H1 (cell line): ENCODE data around the gene PVALB. TPM values are rescaled to one million over a fixed set of nuclear protein-coding genes. Genes with fewer than 3 reads are reported as not detected.
A peak's percentile ranks its signal among the peaks of the same experiment; 100 is the strongest.

Experiments used
- ATF3 ChIP-seq: IDR thresholded peaks from 2 replicates; pipeline ENCODE4 v1.6.1; 2011; ENCODE audit warnings: low read depth, mild to moderate bottlenecking, low read length; ENCODE audit not compliant: insufficient read depth
- EGR1 ChIP-seq: IDR thresholded peaks from 2 replicates; pipeline ENCODE4 v1.6.1; 2011; ENCODE audit warnings: low read depth, low read length, borderline replicate concordance
- FOSL1 ChIP-seq: IDR thresholded peaks from 2 replicates; pipeline ENCODE4 v1.6.1; 2011; ENCODE audit warnings: mild to moderate bottlenecking, low read depth, low read length, moderate library complexity; ENCODE audit not compliant: insufficient read depth
- HDAC2 ChIP-seq, 2 experiments: fragments of 300-600 bp in 1 of 2; sonication (generic) in 1 of 2; IDR thresholded peaks; 2 replicates each; pipeline ENCODE4 v1.6.1; 2011 to 2012; ENCODE audit warnings: low read depth in 2 of 2, low read length in 2 of 2, mild to moderate bottlenecking in 2 of 2, moderate library complexity in 2 of 2, borderline replicate concordance in 1 of 2, inconsistent platforms in 1 of 2
- JUN ChIP-seq: IDR thresholded peaks from 2 replicates; pipeline ENCODE4 v1.6.1; 2011; ENCODE audit warnings: low read depth, mild to moderate bottlenecking, improper control_type of control experiment, low read length
- KDM5A ChIP-seq: fragments of 200-600 bp; IDR thresholded peaks from 2 replicates; pipeline ENCODE4 v1.7.1; 2012; ENCODE audit warnings: mild to moderate bottlenecking, low read length, inconsistent platforms, mixed read lengths
- NRF1 ChIP-seq: IDR thresholded peaks from 2 replicates; pipeline ENCODE4 v1.6.1; 2011; ENCODE audit warnings: mild to moderate bottlenecking, low read depth, low read length, improper control_type of control experiment
- POLR2A ChIP-seq, 2 experiments: IDR thresholded peaks; 1 replicate in 1 of 2; 2 replicates in 1 of 2; pipeline ENCODE4 v1.6.1; 2011; ENCODE audit warnings: low read depth in 2 of 2, low read length in 2 of 2, mild to moderate bottlenecking in 2 of 2; ENCODE audit errors: control extremely low read depth in 1 of 2
- POLR2AphosphoS5 ChIP-seq: IDR thresholded peaks from 2 replicates; pipeline ENCODE4 v1.6.1; 2011; ENCODE audit warnings: low read depth, low read length
- RFX5 ChIP-seq: IDR thresholded peaks from 2 replicates; pipeline ENCODE4 v1.6.1; 2011; ENCODE audit warnings: low read depth, low read length, improper control_type of control experiment, borderline replicate concordance
- RNF2 ChIP-seq: fragments of 200-900, 300-1000 bp; sonication (generic); IDR thresholded peaks from 2 replicates; pipeline ENCODE4 v1.7.1; 2016; ENCODE audit warnings: borderline replicate concordance, low read depth, mild to moderate bottlenecking, antibody characterized with exemption, low read length; ENCODE audit not compliant: poor library complexity, severe bottlenecking; ENCODE audit errors: missing control alignments
- RXRA ChIP-seq: IDR thresholded peaks from 2 replicates; pipeline ENCODE4 v1.6.1; 2011; ENCODE audit warnings: low read depth, mild to moderate bottlenecking, low read length, moderate library complexity; ENCODE audit not compliant: insufficient read depth
- SIN3A ChIP-seq, 2 experiments: IDR thresholded peaks in 1 of 2; conservative IDR thresholded peaks in 1 of 2; 2 replicates each; pipeline ENCODE4 v1.6.1; 2011 to 2012; ENCODE audit warnings: low read length in 2 of 2, improper control_type of control experiment in 1 of 2, low read depth in 1 of 2, mild to moderate bottlenecking in 1 of 2
- SP2 ChIP-seq: IDR thresholded peaks from 2 replicates; pipeline ENCODE4 v1.6.1; 2012; ENCODE audit warnings: mild to moderate bottlenecking, low read length, inconsistent platforms
- SP4 ChIP-seq: IDR thresholded peaks from 2 replicates; pipeline ENCODE4 v1.6.1; 2012; ENCODE audit warnings: low read length, inconsistent platforms
- ZNF274 ChIP-seq: IDR thresholded peaks from 2 replicates; pipeline ENCODE4 v1.7.0; 2012; ENCODE audit warnings: low read length, borderline replicate concordance; ENCODE audit errors: extremely low read depth
- polyA plus RNA-seq, 7 experiments: library from polyadenylated mRNA; depleted of rRNA in 3 of 7; stranded (reverse) in 5 of 7; unstranded in 2 of 7; fragments of >200 nt in 5 of 7; fragments of 200-250 nt in 2 of 7; gene quantifications; 1 replicate in 5 of 7; 2 replicates in 1 of 7; 4 replicates in 1 of 7; pipeline versions ENCODE4 v1.2.1 to v1.2.3, GENCODE V29; 2011 to 2013; ENCODE audit warnings: missing spikeins in 2 of 7, mixed read lengths in 2 of 7
- total RNA-seq: library from RNA; stranded (reverse); fragmentation: NEBNext Ultra II Directional; extraction: Animal tissue kit (Norgen Biotek cat#: 25700); gene quantifications from 2 replicates; pipeline ENCODE4 v1.2.1, GENCODE V29; 2021
- TF ChIP-seq, protein P1 (sequence below): IDR thresholded peaks from 2 replicates; pipeline ENCODE4 v1.6.1; 2011; ENCODE audit warnings: low read length, improper control_type of control experiment
- TF ChIP-seq, protein P2 (sequence below), 3 experiments: IDR thresholded peaks; 1 replicate in 2 of 3; 2 replicates in 1 of 3; pipeline versions ENCODE4 v1.5.1 to v1.6.1; 2011; ENCODE audit warnings: low read length in 3 of 3, mild to moderate bottlenecking in 3 of 3, inconsistent platforms in 2 of 3, low read depth in 1 of 3, moderate library complexity in 1 of 3; ENCODE audit not compliant: insufficient read depth in 1 of 3; ENCODE audit errors: control extremely low read depth in 1 of 3

PVALB gene
- total and polyA plus RNA-seq, 2 of the 8 experiments (the other 6 are each of a cell fraction or from before 2014, with no cell fraction given), result 1.7 to 5.4 TPM

DNA sequence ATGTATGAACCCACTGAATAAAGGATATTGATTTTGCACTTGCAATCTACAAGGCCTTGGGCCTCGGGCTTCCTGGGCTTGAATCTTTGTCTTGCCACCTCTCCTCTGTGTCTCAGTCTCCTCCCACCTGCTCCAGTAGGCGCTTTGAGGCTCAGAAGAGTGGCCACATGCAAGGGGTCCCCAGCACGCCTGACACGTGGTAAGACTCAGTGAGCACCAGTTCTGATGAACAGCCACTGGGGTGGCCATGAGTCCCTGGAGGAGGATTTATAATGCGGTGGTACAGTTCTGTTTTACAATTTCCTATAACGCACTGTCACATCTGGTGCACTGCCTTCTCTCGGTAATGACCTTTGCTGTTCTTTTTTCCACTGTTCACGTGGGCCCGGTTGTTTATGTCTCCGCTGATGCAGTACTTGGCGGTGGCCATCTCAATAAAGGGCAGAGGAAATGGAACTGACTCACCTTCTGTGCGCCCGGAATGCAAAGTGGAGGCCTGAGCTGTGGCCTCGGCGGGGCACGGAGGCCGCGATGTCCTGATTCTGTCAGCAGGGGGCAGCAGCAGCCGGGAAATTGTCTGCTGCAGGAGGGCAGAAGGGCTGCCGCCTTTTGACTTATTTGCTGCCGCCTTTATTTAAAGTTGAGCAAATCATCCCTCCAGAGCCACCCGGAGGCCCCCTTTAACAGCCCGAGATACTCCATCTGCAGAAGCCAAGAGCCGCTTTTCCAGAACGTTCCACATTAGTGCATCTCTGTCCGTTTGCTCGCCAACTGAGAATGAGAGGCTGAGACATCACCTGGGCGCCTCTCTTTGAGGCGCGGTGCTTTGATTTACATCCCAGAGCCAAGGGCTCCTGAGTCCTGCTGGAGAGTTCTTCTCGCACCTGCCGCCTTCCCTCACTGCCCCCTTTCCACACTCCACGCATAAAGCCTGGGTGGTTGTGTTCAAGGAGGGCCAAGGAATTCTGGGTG, 34.9 kb downstream of the PVALB start (continued):
- TF ChIP-seq ATF3 (no peak), SIN3A (conservative IDR thresholded peaks at IDR 0.05 in 1 of 2, IDR thresholded peaks at IDR 0.05 in 1 of 2; ENCODE audit: low read depth in 1 of 2, low read length in 2 of 2) (peak in 1 of 2 experiments; percentile 75; a peak in 2 of 4 replicates), ZNF274 (no peak), RFX5 (no peak), RNF2 (no peak), KDM5A (no peak), JUN (no peak), POLR2AphosphoS5 (no peak), POLR2A (IDR thresholded peaks at IDR 0.05; ENCODE audit: control extremely low read depth in 1 of 2, low read depth in 2 of 2, low read length in 2 of 2) (no peak), FOSL1 (no peak), NRF1 (no peak), HDAC2 (IDR thresholded peaks at IDR 0.05; ENCODE audit: borderline replicate concordance in 1 of 2, low read depth in 2 of 2, low read length in 2 of 2) (no peak), RXRA (no peak), SP4 (peak; percentile 74; the same call in 1 of the 2 replicates), EGR1 (no peak), SP2 (no peak)
- TF ChIP-seq, protein P1, sequence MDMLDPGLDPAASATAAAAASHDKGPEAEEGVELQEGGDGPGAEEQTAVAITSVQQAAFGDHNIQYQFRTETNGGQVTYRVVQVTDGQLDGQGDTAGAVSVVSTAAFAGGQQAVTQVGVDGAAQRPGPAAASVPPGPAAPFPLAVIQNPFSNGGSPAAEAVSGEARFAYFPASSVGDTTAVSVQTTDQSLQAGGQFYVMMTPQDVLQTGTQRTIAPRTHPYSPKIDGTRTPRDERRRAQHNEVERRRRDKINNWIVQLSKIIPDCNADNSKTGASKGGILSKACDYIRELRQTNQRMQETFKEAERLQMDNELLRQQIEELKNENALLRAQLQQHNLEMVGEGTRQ, result peak; percentile 44; the same call in 1 of the 2 replicates
- TF ChIP-seq, protein P2, sequence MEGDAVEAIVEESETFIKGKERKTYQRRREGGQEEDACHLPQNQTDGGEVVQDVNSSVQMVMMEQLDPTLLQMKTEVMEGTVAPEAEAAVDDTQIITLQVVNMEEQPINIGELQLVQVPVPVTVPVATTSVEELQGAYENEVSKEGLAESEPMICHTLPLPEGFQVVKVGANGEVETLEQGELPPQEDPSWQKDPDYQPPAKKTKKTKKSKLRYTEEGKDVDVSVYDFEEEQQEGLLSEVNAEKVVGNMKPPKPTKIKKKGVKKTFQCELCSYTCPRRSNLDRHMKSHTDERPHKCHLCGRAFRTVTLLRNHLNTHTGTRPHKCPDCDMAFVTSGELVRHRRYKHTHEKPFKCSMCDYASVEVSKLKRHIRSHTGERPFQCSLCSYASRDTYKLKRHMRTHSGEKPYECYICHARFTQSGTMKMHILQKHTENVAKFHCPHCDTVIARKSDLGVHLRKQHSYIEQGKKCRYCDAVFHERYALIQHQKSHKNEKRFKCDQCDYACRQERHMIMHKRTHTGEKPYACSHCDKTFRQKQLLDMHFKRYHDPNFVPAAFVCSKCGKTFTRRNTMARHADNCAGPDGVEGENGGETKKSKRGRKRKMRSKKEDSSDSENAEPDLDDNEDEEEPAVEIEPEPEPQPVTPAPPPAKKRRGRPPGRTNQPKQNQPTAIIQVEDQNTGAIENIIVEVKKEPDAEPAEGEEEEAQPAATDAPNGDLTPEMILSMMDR (IDR thresholded peaks at IDR 0.05; ENCODE audit: control extremely low read depth in 1 of 3, insufficient read depth in 1 of 3, low read depth in 1 of 3, low read length in 3 of 3), result peak; percentile 89 to 97 (median 93)
